Ureter (tissue), 1 donor: ENCODE results near the gene MSH3. TPM values are rescaled to one million over a fixed set of nuclear protein-coding genes. Genes with fewer than 3 reads are reported as not detected.

Experiments used
- DNase-seq: peaks from one replicate; pipeline ENCODE4 v3.0.0-alpha.2; 2020; ENCODE audit warnings: low spot score
- total RNA-seq: library from RNA; stranded (reverse); gene quantifications from one replicate; pipeline ENCODE4 v1.2.4, GENCODE V29; 2023
- donor health status: DM: yes; HTN: yes; CAD: no.

The MSH3 gene
- total RNA-seq, 1 donor from 2014 or later: 26.0 TPM

DNA sequence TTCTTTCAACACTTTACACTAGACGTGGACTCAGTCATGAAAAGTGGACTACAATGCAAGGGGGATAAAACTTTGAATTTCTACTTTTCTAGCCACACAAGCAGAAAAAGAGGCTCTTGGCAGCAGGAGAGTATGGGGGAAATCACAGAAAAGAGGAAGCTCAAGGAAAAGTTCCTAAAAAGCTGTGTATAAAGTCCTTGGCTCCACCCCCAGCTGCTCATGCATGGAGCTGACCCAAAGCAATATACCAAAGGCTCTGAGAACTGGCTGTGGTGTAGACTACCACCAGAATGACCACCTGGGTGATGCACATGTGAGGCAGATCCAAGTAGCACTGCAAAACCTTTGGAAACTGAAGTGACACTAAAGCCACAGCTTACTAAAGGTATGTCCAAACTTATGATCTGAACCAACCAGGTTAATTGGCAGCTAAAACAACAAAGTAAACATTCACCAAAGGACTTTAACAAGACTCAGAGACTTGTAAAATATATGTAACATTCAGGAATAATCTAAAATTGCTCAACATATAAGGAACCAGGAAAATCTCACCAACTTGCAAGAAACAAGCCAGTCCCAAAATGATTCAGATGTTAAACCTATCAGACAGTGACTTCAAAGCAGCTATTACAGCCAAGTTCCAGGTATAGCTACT is 250.2 kb downstream of the MSH3 start:
- no peak for DNase-seq

DNA sequence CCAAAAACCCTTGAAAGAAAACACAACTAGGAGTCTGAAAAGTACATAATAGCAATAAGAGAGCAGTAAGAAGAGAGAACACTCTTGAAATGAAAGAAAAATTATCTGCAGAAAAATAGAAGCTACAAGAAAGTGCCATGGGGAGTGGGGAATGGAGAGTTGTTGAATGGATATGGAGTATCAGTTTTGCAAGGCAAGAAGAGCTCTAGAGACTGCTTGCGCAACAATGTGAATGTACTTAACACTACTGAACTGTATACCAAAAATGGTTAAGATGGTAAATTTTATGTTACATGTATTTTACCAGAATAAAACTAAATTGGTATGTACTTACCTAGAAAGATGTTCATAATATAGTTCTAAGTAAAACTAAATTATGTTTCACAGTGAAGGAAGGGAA is 251.0 kb downstream of the MSH3 start:
- DNase-seq: no peak

DNA sequence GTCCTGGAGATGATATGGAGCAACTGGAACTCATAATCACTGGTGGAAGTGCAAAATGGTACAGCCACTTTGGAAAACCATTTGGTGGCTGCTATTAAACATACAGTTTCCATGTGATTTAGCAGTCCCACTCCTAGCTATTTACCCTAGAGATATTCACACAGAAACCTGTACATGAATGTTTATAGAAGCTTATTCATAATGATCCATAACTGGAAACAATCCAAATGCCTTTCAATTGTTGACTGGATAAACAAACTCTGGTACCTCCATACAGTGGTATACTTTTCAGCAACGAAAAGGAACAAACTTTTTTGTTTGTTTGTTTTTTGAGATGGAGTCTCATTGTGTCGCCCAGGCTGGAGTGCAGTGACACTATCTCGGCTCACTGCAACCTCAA is 258.0 kb downstream of the MSH3 start:
- no peak for DNase-seq

DNA sequence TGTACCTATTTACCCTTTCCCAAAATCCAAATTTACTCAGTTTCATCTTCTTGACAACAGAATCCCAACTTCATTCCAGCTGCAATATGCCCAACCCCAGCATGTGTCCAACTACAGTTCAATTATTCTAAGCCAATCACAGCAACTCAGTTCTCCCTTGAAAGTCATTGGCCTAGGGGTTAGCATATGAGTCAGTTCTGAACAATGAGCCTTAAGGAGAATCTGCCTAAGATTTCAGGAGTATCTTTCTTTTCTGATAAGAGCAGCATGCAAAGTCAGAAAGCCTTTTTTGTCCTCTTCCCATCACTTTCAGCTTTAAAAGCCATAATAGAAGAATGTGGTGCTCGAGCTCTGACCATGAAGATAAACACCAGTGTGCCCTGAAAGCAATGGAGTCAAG is 261.3 kb downstream of the MSH3 start:
- no peak for DNase-seq

DNA sequence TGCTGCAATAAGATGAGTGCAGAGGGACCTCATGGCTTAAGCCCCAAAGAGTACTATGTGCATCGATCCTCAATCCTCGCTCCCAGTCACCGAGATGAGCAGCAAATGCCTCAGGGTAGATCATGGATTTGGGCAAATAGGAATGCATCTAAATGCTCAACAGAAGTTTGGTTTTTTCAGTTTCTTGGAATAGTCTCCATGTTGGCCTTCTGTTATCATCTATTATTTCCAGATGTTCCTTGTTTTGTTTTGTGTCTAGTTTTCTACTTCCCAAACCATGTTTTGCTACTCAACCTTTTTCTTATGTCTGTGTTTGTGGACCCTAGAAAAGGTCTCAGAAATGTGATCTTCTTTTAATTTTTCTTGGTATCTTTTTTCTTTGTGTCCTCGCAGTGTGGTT is 262.2 kb downstream of the MSH3 start:
- DNase-seq: no peak

DNA sequence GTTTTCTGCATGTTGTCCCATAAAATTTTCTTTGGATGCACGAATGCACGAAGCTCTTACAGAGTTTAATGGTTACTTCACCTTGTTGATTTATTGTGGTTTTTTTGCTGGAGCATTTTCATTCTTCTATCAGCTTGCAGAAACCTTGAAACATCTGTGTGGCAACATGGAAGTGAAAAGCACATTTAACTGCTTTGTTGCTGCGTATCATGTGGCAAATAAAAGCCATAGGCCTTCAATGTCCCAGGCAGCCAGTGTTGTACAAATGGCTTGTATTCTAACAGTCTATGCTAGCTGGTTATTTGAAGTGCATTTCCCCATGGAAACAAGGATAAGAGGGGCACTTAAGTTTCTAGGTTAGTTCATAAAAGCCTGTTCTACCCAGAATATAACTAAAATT is 263.2 kb downstream of the MSH3 start:
- no peak for DNase-seq

DNA sequence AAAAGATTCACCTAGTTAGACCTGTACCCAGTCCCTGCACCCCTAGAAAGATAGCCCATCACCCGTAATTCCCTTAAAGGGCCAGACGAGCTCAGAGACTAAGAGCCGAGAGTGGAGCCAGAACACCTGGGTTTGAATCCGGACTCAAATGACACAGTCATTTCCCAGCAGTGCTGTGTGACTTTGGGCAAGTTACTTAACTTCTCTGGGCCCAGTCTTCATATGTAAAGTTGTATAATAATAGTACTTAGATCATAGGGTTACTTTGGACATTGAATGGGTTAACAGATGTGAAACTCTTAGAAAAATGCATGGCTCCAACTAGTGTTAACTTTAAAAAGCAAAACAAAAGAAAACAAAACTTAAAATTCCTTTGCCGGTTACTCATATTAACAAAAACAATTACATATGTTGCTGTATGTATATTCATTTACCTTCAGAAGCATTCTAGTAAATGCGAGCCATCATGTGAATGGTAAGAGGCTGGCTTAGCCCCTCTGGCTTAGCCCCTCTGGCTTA is 265.3 kb downstream of the MSH3 start:
- no peak for DNase-seq

DNA sequence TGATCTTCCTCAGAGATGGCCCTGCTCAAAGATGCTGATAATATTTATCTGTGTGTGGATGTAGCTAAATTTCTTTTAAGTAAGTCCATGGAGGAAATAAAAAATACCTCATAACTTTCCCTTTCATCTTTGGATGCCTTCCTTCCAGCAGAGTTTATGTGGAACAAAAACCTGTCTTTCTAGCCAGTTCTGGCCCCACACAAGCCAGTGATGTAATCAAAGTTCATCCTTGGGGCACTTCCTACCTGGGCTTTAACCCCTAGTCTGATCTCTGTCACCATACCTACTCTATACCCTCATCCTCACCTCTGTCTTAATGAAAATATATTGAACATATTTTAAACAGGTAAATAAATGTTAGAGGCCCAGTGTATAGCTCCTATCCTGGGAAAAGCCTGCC is 265.9 kb downstream of the MSH3 start:
- DNase-seq: no peak

DNA sequence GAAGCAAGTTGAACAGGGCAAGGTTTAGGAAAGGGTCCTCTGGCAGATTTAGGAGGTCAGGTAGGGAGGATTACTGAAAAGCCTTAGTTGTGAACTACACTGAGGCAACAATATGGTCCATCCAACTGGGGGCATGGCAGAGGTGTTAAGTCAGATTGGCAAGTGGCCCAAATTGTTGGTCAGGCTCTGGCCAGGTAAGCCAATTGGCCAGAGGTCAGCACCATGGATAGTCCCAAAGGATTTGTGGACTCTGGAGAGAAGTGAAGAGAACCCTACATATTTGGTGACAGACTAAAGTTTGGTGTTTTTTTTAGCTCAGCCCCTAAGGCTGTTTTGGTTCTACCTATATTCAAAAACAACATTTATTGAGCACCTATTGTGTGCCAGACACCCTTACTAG is 266.6 kb downstream of the MSH3 start:
- no peak for DNase-seq

DNA sequence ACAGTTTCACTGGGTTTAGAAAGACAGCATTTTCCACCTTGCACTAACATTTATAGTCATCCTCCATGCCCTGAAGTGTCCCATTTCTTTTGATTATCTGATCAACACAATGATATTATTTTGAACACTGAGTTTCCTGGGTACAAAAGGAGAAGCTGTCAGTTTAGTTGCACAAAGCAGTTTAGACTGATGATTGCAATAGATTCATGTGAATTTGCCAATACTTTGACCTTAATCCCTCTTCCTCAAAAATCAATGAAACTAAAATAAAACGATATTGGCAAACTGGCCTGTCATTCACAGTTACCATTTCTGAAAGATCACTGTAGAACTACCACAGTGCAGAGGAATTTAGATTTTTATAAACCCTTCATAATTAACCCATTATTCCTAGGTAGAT is 271.5 kb downstream of the MSH3 start:
- no peak for DNase-seq

Other genes with a start within 250 kb of the MSH3 start
- gene ZFYVE16, start 246.6 kb upstream of the MSH3 start, total RNA-seq: 62.3 TPM
- gene FAM151B, start 166.6 kb upstream of the MSH3 start, total RNA-seq: 2.9 TPM
- gene ANKRD34B, start 84.4 kb upstream of the MSH3 start, total RNA-seq: not detected
- gene DHFR, start 331 bp downstream of the MSH3 start, total RNA-seq: 21.6 TPM